ENCODE data around the gene DNAH3.
"Not testable (repeated sequence)": the region's sequence is repeated elsewhere in the genome, so short reads cannot be mapped to it uniquely, and the experiment has no call there.

Gene DNAH3

DNA sequence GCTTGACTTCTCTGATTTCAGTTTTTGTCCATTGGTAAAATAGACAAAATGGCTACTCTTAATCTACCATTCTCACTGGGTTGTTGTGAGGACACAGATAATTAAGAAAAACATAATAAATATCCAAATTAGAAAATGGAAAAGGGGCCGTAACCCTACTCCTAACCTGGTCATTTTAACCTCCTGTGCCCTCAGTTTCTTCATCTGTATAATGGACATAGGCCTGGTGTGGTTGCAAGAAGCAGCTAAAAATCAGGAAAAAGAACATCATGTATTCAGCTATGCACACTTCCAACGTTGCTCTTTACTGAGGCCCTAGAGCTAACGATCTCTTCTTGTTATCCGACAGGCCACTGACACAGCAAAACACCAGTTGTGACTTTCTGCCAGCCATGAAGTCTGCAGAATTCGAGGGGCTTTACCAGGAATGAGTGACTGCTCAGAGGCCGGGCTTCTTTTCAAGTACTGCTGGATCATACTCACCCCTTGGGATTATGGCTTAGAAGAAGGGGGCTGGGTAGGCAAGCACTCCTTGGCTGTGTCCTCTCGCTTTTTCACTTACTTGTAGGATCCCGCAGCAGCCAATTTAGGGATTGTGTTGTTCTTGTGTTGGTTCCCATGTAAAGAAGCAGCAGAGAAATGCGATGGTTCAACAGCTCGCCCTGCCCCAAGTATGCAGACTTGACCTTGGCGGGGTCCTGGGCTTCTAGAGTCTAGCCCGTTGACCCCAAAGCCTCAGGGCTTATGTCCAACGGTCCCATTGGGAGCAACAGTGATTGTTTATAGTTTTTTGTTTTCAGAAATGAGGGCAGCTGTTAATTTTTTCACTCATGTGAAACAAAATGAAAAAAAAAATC lies 28.7 kb upstream of the DNAH3 start:
- H3K4me1 Mint-ChIP-seq (ENCODE audit: low read depth): peaks cover 2% of the 10 kb centered on the region
- no peak overlapping the region for H3K4me3 Mint-ChIP-seq
- H3K36me3 Mint-ChIP-seq (ENCODE audit: low read depth): peaks cover 82% of the 10 kb centered on the region
- no peaks in the 10 kb centered on the region for H3K27me3 Mint-ChIP-seq
- H3K27ac Mint-ChIP-seq: no peak overlapping the region
- peaks cover 7% of the 10 kb centered on the region for H3K9me3 Mint-ChIP-seq
- DNase-seq: no peak

DNA sequence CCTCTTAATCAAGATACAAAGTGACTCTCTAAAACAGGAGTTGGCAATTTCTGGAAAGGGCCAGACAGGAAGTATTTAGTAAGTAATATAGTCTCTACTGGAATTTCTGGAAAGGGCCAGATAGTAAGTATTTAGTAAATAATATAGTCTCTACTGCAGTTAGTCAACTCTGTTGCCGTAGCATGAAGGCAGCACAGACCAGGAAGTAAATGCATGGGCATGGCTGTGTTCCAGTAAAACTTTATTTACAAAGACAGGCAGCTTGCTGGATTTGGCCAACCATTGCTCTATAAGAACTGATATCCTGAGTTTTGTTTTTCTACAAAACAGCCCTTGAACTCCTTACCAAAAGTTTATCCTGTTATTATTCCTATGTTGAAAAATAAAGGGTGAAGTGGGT lies 24.8 kb upstream of the DNAH3 start:
- Mint-ChIP-seq H3K27me3 (no peaks in the 10 kb centered on the region), H3K4me1 (ENCODE audit: low read depth) (no peaks in the 10 kb centered on the region), H3K36me3 (ENCODE audit: low read depth) (peaks cover 85% of the 10 kb centered on the region), H3K4me3 (no peak overlapping the region), H3K27ac (no peak overlapping the region), H3K9me3 (no peaks in the 10 kb centered on the region)
- no peak for DNase-seq

DNA sequence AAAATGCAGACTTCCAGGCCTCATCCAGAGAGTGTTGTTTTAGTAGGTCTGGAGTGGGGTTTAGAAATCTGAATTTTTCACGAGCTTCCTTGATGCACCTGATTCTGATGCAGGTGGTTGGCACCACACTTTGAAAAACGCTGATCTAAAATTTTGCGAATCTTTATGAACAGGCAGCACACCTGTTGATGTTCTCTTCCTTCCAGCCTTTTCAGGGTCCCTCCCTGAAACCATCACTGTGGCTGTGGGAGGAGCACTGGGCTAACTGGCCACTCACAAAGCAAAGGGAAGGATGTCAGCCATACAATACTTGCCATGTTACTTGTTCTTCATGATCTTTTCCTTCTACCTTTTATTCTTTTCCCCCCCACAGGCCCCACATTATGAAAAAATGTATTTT lies 22.0 kb upstream of the DNAH3 start:
- Mint-ChIP-seq H3K27me3 (no peaks in the 10 kb centered on the region), H3K9me3 (no peaks in the 10 kb centered on the region), H3K4me1 (ENCODE audit: low read depth) (no peaks in the 10 kb centered on the region), H3K36me3 (ENCODE audit: low read depth) (peaks cover 69% of the 10 kb centered on the region), H3K27ac (no peak overlapping the region), H3K4me3 (no peak overlapping the region)
- DNase-seq: no peak

DNA sequence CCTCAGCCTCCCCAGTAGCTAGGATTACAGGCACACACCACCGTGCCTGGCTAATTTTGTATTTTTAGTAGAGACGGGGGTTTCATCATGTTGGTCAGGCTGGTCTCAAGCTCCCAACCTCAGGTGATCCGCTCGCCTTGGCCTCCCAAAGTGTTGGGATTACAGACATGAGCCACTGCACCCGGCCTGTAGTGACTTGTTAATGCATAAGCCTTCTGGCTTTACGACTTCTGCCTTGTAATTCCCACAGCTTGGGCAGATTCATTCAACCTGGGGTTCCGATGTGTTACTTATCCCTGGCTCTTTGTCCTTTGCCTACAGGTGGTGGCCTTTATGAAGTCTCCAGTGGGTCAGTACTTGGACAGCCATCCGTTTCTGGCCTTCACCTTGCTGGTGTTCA lies 19.5 kb upstream of the DNAH3 start:
- peaks cover 67% of the 10 kb centered on the region for H3K36me3 Mint-ChIP-seq (ENCODE audit: low read depth)
- not testable (repeated sequence) for H3K4me1 Mint-ChIP-seq (ENCODE audit: low read depth); H3K27ac Mint-ChIP-seq; DNase-seq; H3K9me3 Mint-ChIP-seq; H3K27me3 Mint-ChIP-seq; H3K4me3 Mint-ChIP-seq

DNA sequence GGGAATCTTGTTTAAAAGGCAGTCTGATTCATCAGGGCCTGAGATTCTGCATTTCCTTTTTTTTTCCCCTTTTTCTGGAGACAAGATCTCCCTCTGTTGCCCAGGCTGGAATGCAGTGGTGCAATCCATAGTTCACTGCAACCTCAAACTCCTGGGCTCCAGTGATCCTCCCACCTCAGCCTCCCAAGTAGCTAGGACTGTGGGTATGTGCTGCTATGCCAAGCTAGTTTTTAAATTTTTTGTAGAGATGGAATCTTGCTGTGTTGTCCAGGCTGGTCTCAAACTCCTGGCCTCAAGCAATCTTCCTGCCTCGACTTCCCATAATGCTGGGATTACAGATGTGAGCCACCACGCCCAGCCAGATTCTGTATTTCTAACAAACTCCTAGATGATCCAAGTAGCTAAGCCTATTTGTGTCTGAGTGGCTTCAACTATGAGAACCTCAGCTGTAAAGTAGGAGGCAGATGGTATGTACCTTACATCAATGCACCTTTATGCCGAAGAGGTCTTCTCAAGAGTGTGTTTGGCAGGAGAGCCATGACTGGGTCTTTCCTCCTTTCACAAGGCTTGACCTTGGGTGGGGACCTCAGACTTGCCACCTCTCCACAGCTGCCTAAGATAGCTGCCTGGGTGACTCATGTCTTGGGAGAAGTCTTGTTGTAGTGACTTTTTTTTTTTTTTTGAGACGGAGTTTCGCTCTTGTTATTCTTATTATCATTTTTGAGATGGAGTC lies 18.8 kb upstream of the DNAH3 start:
- Mint-ChIP-seq H3K9me3 (no peaks in the 10 kb centered on the region), H3K36me3 (ENCODE audit: low read depth) (peaks cover 65% of the 10 kb centered on the region), H3K27me3 (no peaks in the 10 kb centered on the region), H3K4me1 (ENCODE audit: low read depth) (no peaks in the 10 kb centered on the region), H3K4me3 (no peak overlapping the region), H3K27ac (no peak overlapping the region)
- no peak for DNase-seq

DNA sequence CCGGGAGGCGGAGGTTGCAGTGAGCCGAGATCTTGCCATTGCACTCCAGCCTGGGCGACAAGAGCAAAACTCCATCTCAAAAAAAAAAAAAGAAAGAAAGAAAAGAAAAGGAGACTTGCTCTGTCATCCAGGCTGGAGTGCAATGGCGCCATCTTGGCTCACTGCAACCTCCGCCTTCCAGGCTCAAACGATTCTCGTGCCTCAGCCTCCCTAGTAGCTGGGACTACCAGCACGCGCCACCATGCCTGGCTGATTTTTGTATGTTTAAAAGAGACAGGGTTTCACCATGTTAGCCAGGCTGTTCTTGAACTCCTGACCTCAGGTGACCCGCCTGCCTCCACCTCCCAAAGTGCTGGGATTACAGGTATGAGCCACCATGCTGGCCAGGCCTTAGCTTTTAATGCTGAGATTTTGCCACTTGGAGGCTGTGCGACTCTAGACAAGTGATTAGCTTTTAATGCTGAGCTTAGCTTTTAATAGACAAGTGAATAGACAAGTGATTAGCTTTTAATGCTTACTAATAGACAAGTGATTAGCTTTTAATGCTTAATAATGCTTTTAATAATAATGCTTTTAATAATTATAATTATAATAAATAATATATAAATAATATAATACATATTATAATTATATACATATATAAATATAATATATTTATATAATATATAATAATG lies 17.4 kb upstream of the DNAH3 start:
- H3K9me3 Mint-ChIP-seq: no peaks in the 10 kb centered on the region
- no peaks in the 10 kb centered on the region for H3K4me1 Mint-ChIP-seq (ENCODE audit: low read depth)
- no peaks in the 10 kb centered on the region for H3K27me3 Mint-ChIP-seq
- DNase-seq: no peak
- H3K27ac Mint-ChIP-seq: no peak overlapping the region
- H3K4me3 Mint-ChIP-seq: no peak overlapping the region
- peaks cover 61% of the 10 kb centered on the region for H3K36me3 Mint-ChIP-seq (ENCODE audit: low read depth)

DNA sequence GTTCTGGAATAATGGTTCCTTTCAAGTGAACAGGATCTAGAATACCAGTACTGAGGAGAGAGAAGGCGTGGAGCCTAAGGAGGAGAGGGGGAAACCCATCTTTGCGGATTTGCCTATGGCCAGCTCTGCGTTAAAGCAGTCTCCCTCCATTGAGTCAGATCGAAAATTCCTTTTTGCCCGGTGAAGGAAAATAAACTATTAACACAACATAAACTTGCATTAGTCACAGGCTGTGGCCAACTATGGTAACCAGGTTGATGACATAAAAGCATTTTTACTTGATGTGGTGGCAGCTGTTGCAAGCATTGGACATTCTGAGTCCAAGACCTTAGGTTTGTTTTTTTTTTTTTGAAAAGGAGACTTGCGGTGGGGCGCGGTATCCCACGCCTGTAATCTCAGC lies 16.7 kb upstream of the DNAH3 start:
- DNase-seq: no peak
- Mint-ChIP-seq H3K36me3 (ENCODE audit: low read depth) (peaks cover 60% of the 10 kb centered on the region), H3K4me3 (no peak overlapping the region)

DNA sequence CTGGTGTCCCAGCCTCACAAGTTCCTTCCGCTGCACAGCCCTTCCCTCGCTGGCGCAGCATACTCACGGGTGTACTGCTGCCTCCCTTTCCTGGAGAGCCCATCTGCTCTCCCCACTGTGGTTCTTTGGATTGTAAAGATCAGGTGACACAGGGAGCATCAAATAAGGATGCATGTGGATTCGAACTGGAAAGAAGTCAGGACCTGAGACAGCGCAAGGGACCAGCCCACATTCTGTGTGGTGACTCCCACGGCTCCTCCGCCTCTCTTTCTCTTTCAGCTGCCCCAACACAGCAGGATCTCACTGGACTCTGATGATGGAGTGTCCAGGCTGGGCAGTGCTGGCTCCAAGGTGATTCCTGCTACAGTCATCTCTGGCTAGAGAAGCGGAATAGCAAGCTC lies 15.9 kb upstream of the DNAH3 start:
- no peak overlapping the region for H3K4me3 Mint-ChIP-seq
- H3K4me1 Mint-ChIP-seq (ENCODE audit: low read depth): peaks cover 7% of the 10 kb centered on the region
- H3K27ac Mint-ChIP-seq: no peak overlapping the region
- H3K36me3 Mint-ChIP-seq (ENCODE audit: low read depth): peaks cover 59% of the 10 kb centered on the region
- H3K9me3 Mint-ChIP-seq: no peaks in the 10 kb centered on the region
- no peaks in the 10 kb centered on the region for H3K27me3 Mint-ChIP-seq
- no peak for DNase-seq

More for the DNA sequence above, 16.7 kb upstream of the DNAH3 start:
- Mint-ChIP-seq H3K27ac (no peak overlapping the region), H3K4me1 (ENCODE audit: low read depth) (peaks cover 4% of the 10 kb centered on the region), H3K9me3 (no peaks in the 10 kb centered on the region), H3K27me3 (no peaks in the 10 kb centered on the region)

DNA sequence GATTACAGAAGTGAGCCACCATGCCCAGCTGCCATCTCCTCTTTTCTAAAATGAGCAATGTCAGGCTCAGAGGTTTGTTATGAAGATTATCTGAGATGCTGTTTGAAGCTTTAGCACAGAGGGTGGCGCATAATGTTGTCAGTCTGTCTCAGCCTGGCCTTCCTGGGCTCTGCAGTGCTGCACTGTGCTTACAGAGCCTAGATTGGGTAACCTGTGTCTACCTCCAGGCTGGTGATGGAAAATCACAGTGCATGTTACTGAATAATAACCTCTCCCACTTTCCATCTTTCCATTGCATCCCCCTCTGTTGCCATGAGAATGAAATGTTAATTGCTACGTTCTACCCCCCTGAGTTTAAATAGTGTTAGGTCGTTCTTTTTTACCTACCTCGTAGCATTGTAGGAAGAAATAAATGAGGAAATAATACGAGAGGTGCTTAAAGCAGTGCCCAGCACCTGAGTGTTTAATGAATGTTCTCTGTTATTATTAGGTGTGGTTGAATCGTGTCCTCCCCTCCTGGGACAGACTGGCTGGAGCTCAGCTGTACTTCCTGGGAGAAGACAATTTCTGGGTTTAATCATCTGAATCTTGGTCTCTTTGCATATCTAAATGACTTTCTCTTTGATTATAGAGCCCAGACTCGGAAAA lies 14.0 kb upstream of the DNAH3 start:
- peaks cover 13% of the 10 kb centered on the region for H3K4me1 Mint-ChIP-seq (ENCODE audit: low read depth)
- no peak overlapping the region for H3K27ac Mint-ChIP-seq
- DNase-seq: no peak
- H3K4me3 Mint-ChIP-seq: no peak overlapping the region
- H3K9me3 Mint-ChIP-seq: no peaks in the 10 kb centered on the region
- H3K27me3 Mint-ChIP-seq: no peaks in the 10 kb centered on the region
- H3K36me3 Mint-ChIP-seq (ENCODE audit: low read depth): peaks cover 46% of the 10 kb centered on the region

DNA sequence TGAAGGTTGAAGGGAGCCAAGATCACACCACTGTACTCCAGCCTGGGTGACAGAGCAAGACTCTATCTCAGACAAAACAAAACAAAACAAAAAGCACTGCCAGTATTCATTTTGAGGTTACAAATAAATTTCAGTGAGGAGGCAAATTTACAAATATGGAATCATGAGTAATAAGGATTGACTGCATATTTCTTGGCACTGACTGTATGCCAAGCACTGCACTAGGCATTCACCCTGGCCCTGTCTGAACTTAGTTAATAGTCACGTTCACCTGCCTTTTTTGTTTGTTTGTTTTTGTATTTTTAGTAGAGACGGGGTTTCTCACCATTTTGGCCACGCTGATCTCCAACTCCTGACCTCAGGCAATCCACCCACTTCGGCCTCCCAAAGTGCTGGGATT lies 12.9 kb upstream of the DNAH3 start:
- H3K4me1 Mint-ChIP-seq (ENCODE audit: low read depth): peaks cover 22% of the 10 kb centered on the region
- no peak for DNase-seq
- H3K36me3 Mint-ChIP-seq (ENCODE audit: low read depth): peaks cover 42% of the 10 kb centered on the region
- H3K4me3 Mint-ChIP-seq: no peak overlapping the region
- no peaks in the 10 kb centered on the region for H3K27me3 Mint-ChIP-seq
- no peak overlapping the region for H3K27ac Mint-ChIP-seq
- H3K9me3 Mint-ChIP-seq: no peaks in the 10 kb centered on the region

DNA sequence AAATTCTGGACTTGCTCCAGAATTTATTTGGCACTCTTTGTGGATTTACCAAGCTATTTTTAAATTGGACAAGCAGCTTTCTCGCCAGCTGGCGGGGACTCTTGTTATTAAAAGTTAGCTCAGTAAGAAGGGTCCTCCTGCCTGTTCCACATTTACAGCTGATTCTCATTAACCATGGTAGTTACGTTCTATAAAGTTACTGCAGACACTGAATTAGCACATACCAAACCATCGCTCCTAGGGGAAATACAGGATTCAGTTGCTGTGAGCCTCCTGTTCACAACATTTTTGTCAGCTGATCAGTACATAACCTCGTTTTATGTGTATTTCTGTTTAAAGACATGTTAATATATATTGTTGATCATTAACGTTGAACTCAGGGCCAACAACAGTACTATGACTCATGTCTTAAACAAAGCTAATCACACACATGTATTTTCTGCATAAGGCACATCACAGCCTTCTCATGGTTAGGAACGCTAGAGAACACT lies 12.1 kb upstream of the DNAH3 start:
- Mint-ChIP-seq H3K27me3 (no peaks in the 10 kb centered on the region), H3K27ac (peak overlapping the region; percentile 34), H3K9me3 (no peaks in the 10 kb centered on the region), H3K36me3 (ENCODE audit: low read depth) (peaks cover 42% of the 10 kb centered on the region), H3K4me3 (no peak overlapping the region), H3K4me1 (ENCODE audit: low read depth) (peaks cover 29% of the 10 kb centered on the region)
- DNase-seq: no peak

DNA sequence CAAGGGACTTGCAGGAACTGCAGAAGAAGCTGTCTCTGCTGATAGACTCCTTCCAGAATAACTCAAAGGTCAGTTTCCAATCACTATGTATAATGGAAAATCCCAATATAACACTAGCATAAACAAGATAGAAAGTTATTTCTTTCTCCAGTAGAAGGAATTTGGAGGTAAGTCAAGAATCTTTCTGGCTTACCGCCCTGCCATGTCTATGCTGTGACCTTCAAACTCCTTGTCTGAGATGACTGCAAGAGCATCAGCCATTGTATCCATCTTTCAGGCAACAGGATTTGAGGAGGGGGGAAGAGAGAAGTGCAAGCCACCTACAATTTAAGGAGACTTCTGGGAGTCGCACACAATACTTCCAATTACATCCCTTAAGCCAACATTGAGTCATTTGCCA lies 10.6 kb upstream of the DNAH3 start:
- Mint-ChIP-seq H3K4me3 (no peak overlapping the region), H3K4me1 (ENCODE audit: low read depth) (peaks cover 32% of the 10 kb centered on the region), H3K9me3 (no peaks in the 10 kb centered on the region), H3K27me3 (no peaks in the 10 kb centered on the region), H3K27ac (no peak overlapping the region), H3K36me3 (ENCODE audit: low read depth) (peaks cover 33% of the 10 kb centered on the region)
- no peak for DNase-seq

DNA sequence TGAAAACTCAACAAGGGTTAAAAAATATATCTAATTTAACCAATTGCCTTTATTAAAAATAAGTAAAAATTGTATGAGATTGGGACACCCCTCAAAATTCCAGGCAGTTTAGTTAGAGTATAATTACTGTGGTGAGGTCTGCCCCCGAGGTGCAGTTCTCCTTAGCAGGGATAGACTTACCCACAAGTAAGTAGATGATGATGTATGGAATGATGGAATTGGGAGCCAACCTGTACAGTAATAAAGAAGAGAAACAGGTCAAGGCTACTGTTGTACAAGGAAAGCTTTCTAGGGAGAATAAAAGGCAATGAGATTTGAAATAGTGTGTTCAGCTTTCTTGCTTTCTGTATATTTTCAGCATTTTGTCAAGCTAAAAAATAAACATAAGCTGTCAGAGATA lies 9.6 kb upstream of the DNAH3 start:
- Mint-ChIP-seq H3K36me3 (ENCODE audit: low read depth) (peaks cover 30% of the 10 kb centered on the region), H3K27me3 (no peaks in the 10 kb centered on the region), H3K4me3 (no peak overlapping the region), H3K27ac (no peak overlapping the region), H3K9me3 (no peaks in the 10 kb centered on the region), H3K4me1 (ENCODE audit: low read depth) (peaks cover 32% of the 10 kb centered on the region)
- DNase-seq: no peak

DNA sequence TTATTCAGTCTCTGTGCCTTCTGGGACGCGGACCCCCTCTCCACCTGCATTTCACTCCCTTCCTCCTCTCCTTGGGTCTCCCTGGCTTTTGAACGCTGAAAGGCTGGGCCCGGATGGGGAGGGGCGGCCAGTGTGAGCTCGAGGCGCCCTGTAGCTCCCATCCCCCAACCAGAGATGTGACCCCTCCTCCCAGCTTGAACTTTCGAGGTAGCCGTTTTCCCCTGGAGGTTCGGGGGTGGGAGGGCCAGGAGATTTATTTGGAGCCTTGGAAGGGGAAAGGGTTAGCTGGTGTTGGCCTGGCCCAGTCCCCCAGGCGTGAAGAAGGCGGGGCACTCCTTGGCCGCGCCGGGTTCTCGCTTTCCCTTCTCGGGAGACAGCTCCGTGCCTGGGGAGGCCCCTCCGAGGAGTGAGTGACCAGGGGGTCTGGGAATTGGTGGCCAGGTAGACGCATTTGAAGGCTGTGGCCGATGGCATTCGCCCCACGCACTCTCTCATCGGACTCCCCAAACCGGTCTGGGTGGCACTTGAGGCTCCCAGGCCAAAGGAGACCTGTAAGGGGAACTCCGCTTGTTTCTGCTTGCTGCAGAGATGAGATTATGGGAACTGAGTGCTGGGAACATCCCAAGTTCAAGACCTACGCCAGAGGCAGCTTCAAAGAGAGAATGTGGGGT lies 8.8 kb upstream of the DNAH3 start:
- H3K4me3 Mint-ChIP-seq: peak overlapping the region; percentile 84

More for the DNA sequence above, 8.8 kb upstream of the DNAH3 start:
- H3K27me3 Mint-ChIP-seq: no peaks in the 10 kb centered on the region
- no peaks in the 10 kb centered on the region for H3K9me3 Mint-ChIP-seq
- peak overlapping the region; percentile 67 for H3K27ac Mint-ChIP-seq
- DNase-seq: peak; percentile 49
- peaks cover 32% of the 10 kb centered on the region for H3K4me1 Mint-ChIP-seq (ENCODE audit: low read depth)
- H3K36me3 Mint-ChIP-seq (ENCODE audit: low read depth): peaks cover 24% of the 10 kb centered on the region
